Tibial nerve (tissue), 4 donors: ENCODE measurements around the gene CAMK1D.
"Not testable (repeated sequence)": the region's sequence is repeated elsewhere in the genome, so short reads cannot be mapped to it uniquely, and the experiment has no call there.

ENCODE experiments used
- EP300 ChIP-seq, 2 donors: sonication (generic); formaldehyde crosslinking; IDR thresholded peaks; one replicate each; pipeline ENCODE4 v1.6.1; 2017; ENCODE audit warnings: antibody characterized with exemption in 2 of 2, mild to moderate bottlenecking in 1 of 2
- POLR2A ChIP-seq, 2 donors: fragments of 450-650 bp; IDR thresholded peaks; one replicate each; pipeline ENCODE4 v1.6.1; 2017; ENCODE audit warnings: antibody characterized with exemption in 2 of 2, mild to moderate bottlenecking in 2 of 2, moderate library complexity in 2 of 2
- TF ChIP-seq, protein P1 (sequence below), 5 experiments: fragments of 200-600 bp in 3 of 5; fragments of 450-650 bp in 2 of 5; sonication (generic) in 3 of 5; IDR thresholded peaks; one replicate each; pipeline ENCODE4 v1.5.1; 2016 to 2019; ENCODE audit warnings: antibody characterized with exemption in 5 of 5, mild to moderate bottlenecking in 3 of 5, moderate library complexity in 2 of 5

DNA sequence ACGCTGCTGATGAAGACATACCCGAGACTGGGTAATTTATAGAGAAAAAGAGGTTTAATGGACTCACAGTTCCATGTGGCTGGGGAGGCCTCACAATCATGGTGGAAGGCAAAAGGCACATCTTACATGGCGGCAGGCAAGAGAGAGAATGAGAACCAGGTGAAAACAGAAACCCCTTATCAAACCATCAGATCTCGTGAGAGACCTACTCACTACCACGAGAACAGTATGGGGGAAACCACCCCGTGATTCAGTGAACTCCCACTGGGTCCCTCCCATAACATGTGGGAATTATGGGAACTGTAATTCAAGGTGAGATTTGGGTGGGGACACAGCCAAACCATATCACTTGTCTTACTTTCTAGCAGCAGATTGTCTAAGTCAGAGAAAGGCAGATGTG is 90.4 kb downstream of the CAMK1D start:
- TF ChIP-seq, protein P1, sequence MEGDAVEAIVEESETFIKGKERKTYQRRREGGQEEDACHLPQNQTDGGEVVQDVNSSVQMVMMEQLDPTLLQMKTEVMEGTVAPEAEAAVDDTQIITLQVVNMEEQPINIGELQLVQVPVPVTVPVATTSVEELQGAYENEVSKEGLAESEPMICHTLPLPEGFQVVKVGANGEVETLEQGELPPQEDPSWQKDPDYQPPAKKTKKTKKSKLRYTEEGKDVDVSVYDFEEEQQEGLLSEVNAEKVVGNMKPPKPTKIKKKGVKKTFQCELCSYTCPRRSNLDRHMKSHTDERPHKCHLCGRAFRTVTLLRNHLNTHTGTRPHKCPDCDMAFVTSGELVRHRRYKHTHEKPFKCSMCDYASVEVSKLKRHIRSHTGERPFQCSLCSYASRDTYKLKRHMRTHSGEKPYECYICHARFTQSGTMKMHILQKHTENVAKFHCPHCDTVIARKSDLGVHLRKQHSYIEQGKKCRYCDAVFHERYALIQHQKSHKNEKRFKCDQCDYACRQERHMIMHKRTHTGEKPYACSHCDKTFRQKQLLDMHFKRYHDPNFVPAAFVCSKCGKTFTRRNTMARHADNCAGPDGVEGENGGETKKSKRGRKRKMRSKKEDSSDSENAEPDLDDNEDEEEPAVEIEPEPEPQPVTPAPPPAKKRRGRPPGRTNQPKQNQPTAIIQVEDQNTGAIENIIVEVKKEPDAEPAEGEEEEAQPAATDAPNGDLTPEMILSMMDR (IDR thresholded peaks at IDR 0.05) = not testable (repeated sequence)
- TF ChIP-seq POLR2A, EP300 (IDR thresholded peaks at IDR 0.05): not testable (repeated sequence)
